ENCODE results near the gene RCOR1. TPM values are rescaled to one million over a fixed set of nuclear protein-coding genes. Genes with fewer than 3 reads are reported as not detected.

The RCOR1 gene
- total RNA-seq, 2 donors from 2014 or later, result 19.5 to 21.3 TPM

- peaks cover 48% of the 10 kb centered on the region for H3K4me1 Mint-ChIP-seq (ENCODE audit: low read depth)
These were observed 182.1 kb downstream of the RCOR1 start for GRCh38 chr14:102774391-102775153.

DNA sequence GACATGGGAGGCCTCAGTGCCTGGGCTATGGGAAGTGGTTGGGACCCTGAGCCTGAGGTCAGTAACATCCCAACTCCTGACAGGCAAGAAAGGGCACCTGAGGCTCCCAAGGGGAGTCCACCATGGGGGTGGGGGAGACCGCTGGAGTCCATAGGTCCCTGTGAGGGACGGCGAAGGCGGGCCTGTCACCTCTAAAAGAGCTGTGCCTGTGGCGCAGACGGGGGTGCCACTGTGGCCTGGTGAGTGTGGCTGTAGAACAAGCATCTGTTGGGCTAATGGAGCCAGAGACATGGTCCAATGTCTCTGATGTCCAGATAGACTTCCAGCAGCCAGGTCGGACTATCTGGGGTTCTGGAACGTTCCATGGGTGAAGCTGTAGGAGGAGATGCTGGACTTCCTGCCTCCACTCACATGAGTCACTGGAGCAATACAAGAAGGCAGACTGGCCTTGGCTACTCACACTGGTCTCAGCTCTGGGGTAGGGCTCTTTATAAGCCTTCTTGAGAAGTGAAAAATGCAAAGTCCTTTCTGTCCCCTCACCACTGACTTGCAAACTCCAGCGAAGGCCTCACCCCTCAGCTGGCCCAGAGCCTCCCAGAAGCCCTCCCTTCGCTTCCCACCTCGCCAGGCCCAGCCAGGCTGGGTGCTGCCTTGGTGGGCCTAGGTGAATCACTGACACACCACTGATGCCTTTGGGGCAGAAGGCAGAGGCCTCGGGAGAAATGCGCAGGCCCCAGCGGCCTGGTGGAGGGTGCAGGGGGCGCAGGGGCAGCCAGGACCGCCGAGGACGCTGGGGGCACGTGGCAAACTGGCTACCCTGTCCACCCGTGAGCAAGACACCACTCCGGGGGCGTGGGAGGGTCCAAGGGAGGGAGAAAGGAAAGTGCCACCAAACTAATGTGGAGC, 183.7 kb downstream of the RCOR1 start:
- DNase-seq (peak; percentile 16 to 22), ATAC-seq (replicated peaks in 1 of 2) (no peak)
- no peaks in the 10 kb centered on the region for H3K9me3 Mint-ChIP-seq
- peaks cover 18 to 26% of the 10 kb centered on the region in 2 donors for H3K36me3 Mint-ChIP-seq (ENCODE audit: insufficient read depth in 2 of 2)
- peak overlapping the region; percentile 74 to 89 for H3K4me3 Mint-ChIP-seq
- no peaks in the 10 kb centered on the region for H3K27me3 Mint-ChIP-seq (ENCODE audit: low read depth)
- peak overlapping the region; percentile 86 for H3K27ac Mint-ChIP-seq
- H3K4me1 Mint-ChIP-seq (ENCODE audit: low read depth), result peaks cover 63% of the 10 kb centered on the region

More at GRCh38 chr14:102774391-102775153, 182.1 kb downstream of the RCOR1 start:
- Mint-ChIP-seq H3K9me3 (no peaks in the 10 kb centered on the region), H3K27me3 (ENCODE audit: low read depth) (no peaks in the 10 kb centered on the region), H3K4me3 (peak overlapping the region; percentile 69 to 75), H3K27ac (peak overlapping the region; percentile 75), H3K36me3 (ENCODE audit: insufficient read depth in 2 of 2) (peaks cover 9 to 12% of the 10 kb centered on the region in 2 donors)
- peak; percentile 61 to 67 for ATAC-seq (replicated peaks in 1 of 2)
- peak; percentile 60 to 65 for DNase-seq

GRCh38 chr14:102776761-102777710, 184.6 kb downstream of the RCOR1 start, which contains the start of gene TRAF3:
TRAF3 (plus strand) TSS chr14:102777449; CDS start chr14:102870202, 92,753 bp downstream.
- Mint-ChIP-seq H3K4me3 (peak within 1 kb of the TSS; percentile 89 to 94), H3K27me3 (ENCODE audit: low read depth) (no peaks in the 10 kb centered on the region), H3K9me3 (no peaks in the 10 kb centered on the region), H3K27ac (peak within 1 kb of the TSS; percentile 96), H3K36me3 (ENCODE audit: insufficient read depth in 2 of 2) (peaks cover 18 to 27% of the 10 kb centered on the region in 2 donors), H3K4me1 (ENCODE audit: low read depth) (peaks cover 71% of the 10 kb centered on the region)
- peak; percentile 75 to 77 for ATAC-seq (replicated peaks in 1 of 2)
- peak; percentile 87 to 89 for DNase-seq

GRCh38 chr14:102777711-102778337, 185.4 kb downstream of the RCOR1 start:
- Mint-ChIP-seq H3K9me3 (no peaks in the 10 kb centered on the region), H3K36me3 (ENCODE audit: insufficient read depth in 2 of 2) (peaks cover 18 to 29% of the 10 kb centered on the region in 2 donors), H3K4me3 (peak overlapping the region; percentile 87 to 94), H3K27me3 (ENCODE audit: low read depth) (no peaks in the 10 kb centered on the region), H3K27ac (peak overlapping the region; percentile 96), H3K4me1 (ENCODE audit: low read depth) (peaks cover 77% of the 10 kb centered on the region)
- DNase-seq, result peak; percentile 14 to 33
- peak; percentile 28 to 38 for ATAC-seq (replicated peaks in 1 of 2)

DNA sequence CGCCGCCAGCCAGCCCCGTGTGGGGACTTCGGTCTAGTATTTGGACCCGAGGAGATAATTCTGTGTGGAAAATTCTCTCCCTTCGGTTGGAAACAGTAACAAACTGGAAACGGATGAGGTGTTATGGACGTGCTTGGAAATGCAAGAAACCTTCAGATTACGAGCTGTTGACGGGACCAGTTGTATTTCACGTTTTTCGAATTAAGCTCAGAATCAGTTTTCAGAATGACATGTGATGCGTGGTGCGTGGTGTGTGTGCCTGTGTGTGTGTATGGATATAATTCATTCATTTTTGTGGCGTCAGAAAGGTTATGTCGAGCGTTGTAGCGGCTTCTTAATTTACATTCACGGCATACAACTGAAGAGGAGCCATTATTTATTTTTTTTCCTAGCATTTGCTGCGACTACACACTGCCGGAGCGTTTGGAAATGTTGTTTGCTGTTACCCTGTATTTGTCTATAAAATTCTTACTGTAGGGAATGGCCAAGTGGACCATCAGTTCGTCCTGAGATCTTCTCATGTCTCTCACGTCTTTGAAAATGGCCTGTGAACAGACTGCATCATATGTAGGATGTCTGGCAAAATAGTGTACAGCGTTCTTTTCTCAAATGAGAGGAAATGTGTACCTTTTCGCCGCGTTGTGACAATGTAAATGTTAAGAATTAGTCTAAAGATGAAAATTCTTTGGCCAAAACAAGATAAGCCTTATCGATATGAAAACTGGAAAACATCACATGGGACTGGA, 186.1 kb downstream of the RCOR1 start:
- Mint-ChIP-seq H3K36me3 (ENCODE audit: insufficient read depth in 2 of 2) (peaks cover 18 to 30% of the 10 kb centered on the region in 2 donors), H3K4me1 (ENCODE audit: low read depth) (peaks cover 77% of the 10 kb centered on the region), H3K27ac (peak overlapping the region; percentile 96), H3K4me3 (peak overlapping the region; percentile 87 to 94), H3K9me3 (no peaks in the 10 kb centered on the region), H3K27me3 (ENCODE audit: low read depth) (no peaks in the 10 kb centered on the region)
- no peak for ATAC-seq (replicated peaks in 1 of 2)
- peak; percentile 17 to 33 for DNase-seq

DNA sequence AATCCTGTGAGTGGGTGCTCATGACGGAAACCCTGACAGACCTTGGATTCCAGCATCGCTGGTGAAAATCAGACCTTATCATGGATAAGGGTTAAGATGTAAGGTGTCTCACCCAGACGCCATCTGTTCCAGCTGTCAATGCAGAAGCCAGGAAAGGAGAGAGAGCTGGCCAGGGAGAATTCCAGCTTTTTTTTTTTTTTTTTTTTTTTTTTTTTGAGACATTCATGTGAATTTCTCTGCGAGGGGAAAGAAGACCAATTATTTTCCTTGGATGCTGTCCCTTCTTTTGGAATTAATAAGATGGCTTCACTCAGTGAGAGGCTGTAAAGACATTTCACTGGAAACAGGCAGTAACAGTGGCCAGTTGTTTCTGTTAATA, 186.6 kb downstream of the RCOR1 start:
- no peak for ATAC-seq (replicated peaks in 1 of 2)
- Mint-ChIP-seq H3K27me3 (ENCODE audit: low read depth) (no peaks in the 10 kb centered on the region), H3K4me1 (ENCODE audit: low read depth) (peaks cover 80% of the 10 kb centered on the region), H3K36me3 (ENCODE audit: insufficient read depth in 2 of 2) (peaks cover 18 to 32% of the 10 kb centered on the region in 2 donors), H3K27ac (peak overlapping the region; percentile 96), H3K9me3 (no peaks in the 10 kb centered on the region), H3K4me3 (peak overlapping the region; percentile 87 to 94)
- no peak for DNase-seq

GRCh38 chr14:102779574-102780315, 187.3 kb downstream of the RCOR1 start:
- H3K27me3 Mint-ChIP-seq (ENCODE audit: low read depth), result no peaks in the 10 kb centered on the region
- H3K27ac Mint-ChIP-seq, result peak overlapping the region; percentile 96
- H3K4me1 Mint-ChIP-seq (ENCODE audit: low read depth), result peaks cover 80% of the 10 kb centered on the region
- H3K4me3 Mint-ChIP-seq, result peak overlapping the region; percentile 87 to 94
- H3K9me3 Mint-ChIP-seq, result no peaks in the 10 kb centered on the region
- ATAC-seq (replicated peaks in 1 of 2) (no peak), DNase-seq (no peak)
- H3K36me3 Mint-ChIP-seq (ENCODE audit: insufficient read depth in 2 of 2), result peaks cover 18 to 32% of the 10 kb centered on the region in 2 donors

Other genes starting within 250 kb of the RCOR1 start
- 10 to 100 TPM; 40.6 to 43.0 TPM for gene CINP, start 229.8 kb upstream of the RCOR1 start, total RNA-seq
- 1 to 10 TPM; 8.7 to 9.7 TPM for gene TECPR2, start 229.7 kb upstream of the RCOR1 start, total RNA-seq
- 1 to 10 TPM; 3.2 to 4.5 TPM for gene ANKRD9, start 82.9 kb upstream of the RCOR1 start, total RNA-seq
- gene TRAF3, start 184.8 kb downstream of the RCOR1 start, total RNA-seq, result 100 to 1,000 TPM; 123 to 137 TPM

Data from activated T-cell treated with anti-CD3 and anti-CD28 coated beads, Interleukin-2, amount 50 U/mL, for 72 hours (primary cell).